ENCODE data around the gene CNTLN. TPM values are rescaled to one million over a fixed set of nuclear protein-coding genes. Genes with fewer than 3 reads are reported as not detected.

CNTLN gene
- total and polyA plus RNA-seq, 9 of the 15 experiments (the other 6 are each of a cell fraction or from before 2014, with no cell fraction given): 0.08 TPM; not detected in 8

GRCh38 chr9:17246770-17247169 lies 111.9 kb downstream of the CNTLN start:
- Histone ChIP-seq H3K27ac (ENCODE audit: extremely low read depth, low read depth, low read length) (no peak overlapping the region), H3K36me3 (ENCODE audit: control insufficient read depth, insufficient read depth, low read length) (no peaks in the 10 kb centered on the region), H2AFZ (ENCODE audit: low read depth, low read length) (no peak overlapping the region), H3K4me3 (no peak overlapping the region), H3K9me3 (replicated peaks; ENCODE audit: control insufficient read depth, insufficient read depth, low read depth, low read length) (no peaks in the 10 kb centered on the region), H3K9ac (ENCODE audit: insufficient read depth in 1 of 2, low read depth in 2 of 2, low read length in 2 of 2) (no peak overlapping the region), H3K79me2 (ENCODE audit: control insufficient read depth, insufficient read depth, low read length) (no peaks in the 10 kb centered on the region), H4K20me1 (replicated peaks; ENCODE audit: control insufficient read depth, insufficient read depth, low read length) (no peaks in the 10 kb centered on the region), H3K27me3 (ENCODE audit: control insufficient read depth in 2 of 2, insufficient read depth in 2 of 2, low read length in 2 of 2) (no peaks in the 10 kb centered on the region), H3K4me2 (ENCODE audit: insufficient read depth, low read length) (no peak overlapping the region), H3K9me1 (ENCODE audit: control insufficient read depth, insufficient read depth, low read length) (no peaks in the 10 kb centered on the region), H3K4me1 (replicated peaks in 1 of 2; ENCODE audit: control insufficient read depth in 2 of 2, insufficient read depth in 2 of 2, low read length in 2 of 2) (no peaks in the 10 kb centered on the region)
- POLR2A ChIA-PET: no interaction called here
- in situ Hi-C loops (cut with MboI): no loop called here
- WGBS (ENCODE audit: insufficient coverage, low coverage, missing lambda C conversion rate): 0% methylated on average over 4 of the region's 5 CpGs
- TF ChIP-seq PREB (CRISPR knock-in tag; IDR thresholded peaks at IDR 0.05): no peak
- no peak for TF ChIP-seq RHOXF2B (CRISPR knock-in tag; conservative IDR thresholded peaks at IDR 0.05)
- TF ChIP-seq SMAD1 (IDR thresholded peaks at IDR 0.05; ENCODE audit: low read depth, low read length, partially characterized antibody): no peak
- TF ChIP-seq LCOR (CRISPR knock-in tag; IDR thresholded peaks at IDR 0.05): no peak
- TF ChIP-seq NCOA6 (IDR thresholded peaks at IDR 0.05): no peak
- TF ChIP-seq BRF1 (IDR thresholded peaks at IDR 0.05; ENCODE audit: borderline replicate concordance, extremely low read depth, insufficient read length): no peak
- TF ChIP-seq DPF2 (IDR thresholded peaks at IDR 0.05): no peak
- TF ChIP-seq LEF1 (IDR thresholded peaks at IDR 0.05): no peak
- TF ChIP-seq, protein P1, sequence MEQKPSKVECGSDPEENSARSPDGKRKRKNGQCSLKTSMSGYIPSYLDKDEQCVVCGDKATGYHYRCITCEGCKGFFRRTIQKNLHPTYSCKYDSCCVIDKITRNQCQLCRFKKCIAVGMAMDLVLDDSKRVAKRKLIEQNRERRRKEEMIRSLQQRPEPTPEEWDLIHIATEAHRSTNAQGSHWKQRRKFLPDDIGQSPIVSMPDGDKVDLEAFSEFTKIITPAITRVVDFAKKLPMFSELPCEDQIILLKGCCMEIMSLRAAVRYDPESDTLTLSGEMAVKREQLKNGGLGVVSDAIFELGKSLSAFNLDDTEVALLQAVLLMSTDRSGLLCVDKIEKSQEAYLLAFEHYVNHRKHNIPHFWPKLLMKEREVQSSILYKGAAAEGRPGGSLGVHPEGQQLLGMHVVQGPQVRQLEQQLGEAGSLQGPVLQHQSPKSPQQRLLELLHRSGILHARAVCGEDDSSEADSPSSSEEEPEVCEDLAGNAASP (IDR thresholded peaks at IDR 0.05): no peak
- no peak for TF ChIP-seq SNAPC5 (CRISPR knock-in tag; IDR thresholded peaks at IDR 0.05)
- BruUV-seq (replicated peaks): no TSS peak
- ATAC-seq: no peak
- intact Hi-C loops (cut with micrococcal nuclease): no loop called here
- DNase-seq (ENCODE audit: extremely low read depth in 1 of 4, low spot score in 3 of 4): no peak
- CTCF ChIA-PET (ENCODE audit: low intra/inter-chr PET ratio): no interaction called here
- FAIRE-seq: no peak
